Right lobe of liver (tissue), 6 donors: Measurements from ENCODE around the gene HIPK1. TPM values are rescaled to one million over a fixed set of nuclear protein-coding genes. Genes with fewer than 3 reads are reported as not detected.

ENCODE experiments used
- ATAC-seq, 4 donors: fragments of 200-7000 bp; cut with Tn5 transposase; one replicate each; pipeline ENCODE4 v1.9.1; 2020; ENCODE audit warnings: mild to moderate bottlenecking in 4 of 4, moderate library complexity in 4 of 4
- DNase-seq, 3 donors: peaks; one replicate each; pipeline ENCODE4 v3.0.0-alpha.2; 2020
- H3K27ac ChIP-seq, 3 donors: fragments of 200-600 bp; one replicate each; pipeline ENCODE4 v1.8.0; 2022
- H3K27me3 ChIP-seq, 2 donors: fragments of 200-600 bp; one replicate each; pipeline ENCODE4 v1.8.0; 2022
- H3K36me3 ChIP-seq, 4 donors: fragments of 200-600 bp; sonication (generic) in 1 of 4; one replicate each; pipeline versions ENCODE4 v1.5.1 to v1.8.0; 2017 to 2022; ENCODE audit warnings: control low read depth in 1 of 4
- H3K4me1 ChIP-seq, 4 donors: fragments of 200-600 bp; sonication (generic) in 1 of 4; one replicate each; pipeline versions ENCODE4 v1.5.1 to v1.8.0; 2017 to 2022; ENCODE audit warnings: control low read depth in 1 of 4
- H3K4me3 ChIP-seq, 3 donors: fragments of 200-600 bp; one replicate each; pipeline ENCODE4 v1.8.0; 2022
- H3K9me3 ChIP-seq, 4 donors: fragments of 200-600 bp; sonication (generic) in 1 of 4; one replicate each; pipeline versions ENCODE4 v1.5.1 to v1.8.0; 2017 to 2022; ENCODE audit warnings: control low read depth in 1 of 4
- POLR2A ChIP-seq: fragments of 450-650 bp; IDR thresholded peaks from one replicate; pipeline ENCODE4 v1.6.1; 2017; ENCODE audit warnings: antibody characterized with exemption, mild to moderate bottlenecking
- whole genome bisulfite sequencing: methylation state at CpG from one replicate; pipeline ENCODE4 v1.1.6; 2018; ENCODE audit warnings: low coverage, low lambda C conversion rate; ENCODE audit not compliant: insufficient coverage; ENCODE audit errors: missing lambda C conversion rate; 5-methylcytosine and 5-hydroxymethylcytosine counted together
- intact Hi-C, 2 donors: fragments of 100-400 bp; cut with DNase I; formaldehyde crosslinking; loops; one replicate each; pipeline versions ENCODE4 v1.11.2 to v1.14.1; 2022
- total RNA-seq, 6 experiments: library from RNA; depleted of rRNA in 2 of 6; stranded (reverse); fragments of >200 nt in 2 of 6; fragmentation: NEBNext Ultra II Directional in 3 of 6; extraction: Animal tissue kit (Norgen Biotek cat#: 25700) in 3 of 6; gene quantifications; one replicate each; pipeline versions ENCODE4 v1.1.0 to v1.2.4, GENCODE V29; 2016 to 2023
- TF ChIP-seq, protein P1 (sequence below), 4 donors: fragments of 200-600 bp in 3 of 4; fragments of 450-650 bp in 1 of 4; IDR thresholded peaks; one replicate each; pipeline versions ENCODE4 v1.5.1 to v1.8.0; 2016 to 2022; ENCODE audit warnings: antibody characterized with exemption in 4 of 4, mild to moderate bottlenecking in 2 of 4
- donor health status: DM: no; HTN: yes; CAD: no.
- donor health status: DM: no; HTN: no; CAD: no.
- donor health status: DM: no; HTN: no; CAD: no.
- donor health status: DM: no; HTN: yes; CAD: no.
- donor health status: DM: no; HTN: yes; CAD: no.

The HIPK1 gene
- total RNA-seq, 6 experiments from 2014 or later, result 19.0 to 29.6 (median 23.5) TPM

DNA sequence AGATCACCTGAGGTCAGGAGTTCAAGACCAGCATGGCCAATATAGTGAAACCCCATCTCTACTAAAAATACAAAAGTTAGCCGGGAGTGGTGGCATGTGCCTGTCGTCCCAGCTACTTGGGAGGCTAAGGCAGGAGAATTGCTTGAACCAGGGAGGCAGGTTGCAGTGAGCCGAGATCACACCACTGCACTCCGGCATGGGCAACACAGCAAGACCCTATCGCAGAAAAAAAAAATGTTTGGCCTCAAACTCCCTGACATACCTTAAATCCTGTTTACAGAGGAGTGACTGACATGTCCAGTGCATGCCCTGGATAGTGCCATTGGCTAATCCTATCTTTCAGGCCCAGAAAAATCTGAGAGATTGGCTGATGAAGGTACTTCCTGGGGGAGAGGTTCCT lies 12.2 kb upstream of the HIPK1 start:
- Histone ChIP-seq H3K9me3 (no peaks in the 10 kb centered on the region), H3K27ac (no peak overlapping the region), H3K4me1 (no peaks in the 10 kb centered on the region), H3K4me3 (no peak overlapping the region), H3K27me3 (no peaks in the 10 kb centered on the region), H3K36me3 (no peaks in the 10 kb centered on the region)
- 80% methylated on average over 1 of the region's 5 CpGs for WGBS
- intact Hi-C loops, result no loop called here
- ATAC-seq, result no peak
- TF ChIP-seq, protein P1, sequence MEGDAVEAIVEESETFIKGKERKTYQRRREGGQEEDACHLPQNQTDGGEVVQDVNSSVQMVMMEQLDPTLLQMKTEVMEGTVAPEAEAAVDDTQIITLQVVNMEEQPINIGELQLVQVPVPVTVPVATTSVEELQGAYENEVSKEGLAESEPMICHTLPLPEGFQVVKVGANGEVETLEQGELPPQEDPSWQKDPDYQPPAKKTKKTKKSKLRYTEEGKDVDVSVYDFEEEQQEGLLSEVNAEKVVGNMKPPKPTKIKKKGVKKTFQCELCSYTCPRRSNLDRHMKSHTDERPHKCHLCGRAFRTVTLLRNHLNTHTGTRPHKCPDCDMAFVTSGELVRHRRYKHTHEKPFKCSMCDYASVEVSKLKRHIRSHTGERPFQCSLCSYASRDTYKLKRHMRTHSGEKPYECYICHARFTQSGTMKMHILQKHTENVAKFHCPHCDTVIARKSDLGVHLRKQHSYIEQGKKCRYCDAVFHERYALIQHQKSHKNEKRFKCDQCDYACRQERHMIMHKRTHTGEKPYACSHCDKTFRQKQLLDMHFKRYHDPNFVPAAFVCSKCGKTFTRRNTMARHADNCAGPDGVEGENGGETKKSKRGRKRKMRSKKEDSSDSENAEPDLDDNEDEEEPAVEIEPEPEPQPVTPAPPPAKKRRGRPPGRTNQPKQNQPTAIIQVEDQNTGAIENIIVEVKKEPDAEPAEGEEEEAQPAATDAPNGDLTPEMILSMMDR (IDR thresholded peaks at IDR 0.05), result no peak
- no peak for TF ChIP-seq POLR2A
- no peak for DNase-seq

DNA sequence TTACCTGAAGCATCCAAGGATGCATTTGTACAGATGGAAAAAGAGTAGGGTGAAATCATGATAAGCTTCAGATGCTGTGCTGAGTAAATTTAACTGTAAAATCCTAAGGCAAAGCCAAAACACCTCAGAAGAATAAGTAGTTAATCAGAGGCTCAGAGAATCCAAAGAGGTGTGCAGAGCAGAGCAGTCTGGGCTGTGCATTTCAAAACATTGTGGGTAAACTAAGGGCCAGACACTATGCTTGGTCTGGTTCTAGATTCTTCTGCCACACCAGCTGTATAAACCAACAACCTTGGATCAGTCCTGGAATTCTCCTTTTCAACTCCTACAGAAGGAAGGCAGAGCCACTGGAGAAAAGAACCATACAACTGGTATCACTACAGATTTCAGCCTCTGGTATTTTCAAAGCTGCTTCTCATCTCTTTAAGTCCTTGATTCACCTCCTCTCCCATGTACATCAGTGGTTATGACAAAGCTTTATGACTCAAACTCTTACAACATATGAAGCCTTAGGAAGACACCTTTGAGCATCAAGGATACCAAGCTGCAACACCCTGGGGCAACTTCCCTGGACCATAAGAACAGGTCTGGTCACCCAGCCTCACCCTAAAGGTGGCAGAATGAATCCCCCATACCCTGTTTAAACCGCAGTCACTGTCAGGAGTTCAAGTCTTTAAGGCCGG lies 11.6 kb upstream of the HIPK1 start:
- H3K4me1 ChIP-seq, result no peaks in the 10 kb centered on the region
- H3K27me3 ChIP-seq, result no peaks in the 10 kb centered on the region
- intact Hi-C loops, result no loop called here
- TF ChIP-seq, protein P1 (IDR thresholded peaks at IDR 0.05), result no peak
- no peak for TF ChIP-seq POLR2A
- ATAC-seq (no peak), DNase-seq (no peak)
- H3K9me3 ChIP-seq, result no peaks in the 10 kb centered on the region
- WGBS, result 95% methylated on average over 2 of the region's 2 CpGs
- no peak overlapping the region for H3K4me3 ChIP-seq
- H3K27ac ChIP-seq, result no peak overlapping the region
- no peaks in the 10 kb centered on the region for H3K36me3 ChIP-seq

DNA sequence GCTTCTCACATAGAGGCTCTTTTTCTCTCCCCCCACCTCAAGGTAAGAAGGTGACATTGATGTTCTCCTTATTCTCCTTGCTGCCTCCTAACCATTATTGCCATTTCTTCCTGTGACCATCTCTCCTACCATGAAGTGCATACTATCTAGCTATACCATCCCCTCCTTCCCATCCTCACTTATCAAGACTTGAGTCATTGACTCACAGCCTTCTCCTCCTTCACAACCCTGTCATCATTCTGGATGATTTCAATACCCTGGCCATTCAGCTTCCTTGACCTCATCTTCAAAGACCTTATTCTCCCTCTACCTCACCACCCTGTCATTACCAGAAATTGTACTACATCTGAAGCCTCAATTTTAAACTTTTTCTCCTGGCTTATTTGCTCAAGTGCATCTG lies 10.9 kb upstream of the HIPK1 start:
- Histone ChIP-seq H3K27me3 (no peaks in the 10 kb centered on the region), H3K4me3 (no peak overlapping the region), H3K9me3 (no peaks in the 10 kb centered on the region), H3K27ac (no peak overlapping the region), H3K36me3 (no peaks in the 10 kb centered on the region), H3K4me1 (no peaks in the 10 kb centered on the region)
- intact Hi-C loops, result no loop called here
- ATAC-seq, result no peak
- TF ChIP-seq POLR2A, result no peak
- TF ChIP-seq, protein P1 (IDR thresholded peaks at IDR 0.05), result no peak
- DNase-seq, result no peak

DNA sequence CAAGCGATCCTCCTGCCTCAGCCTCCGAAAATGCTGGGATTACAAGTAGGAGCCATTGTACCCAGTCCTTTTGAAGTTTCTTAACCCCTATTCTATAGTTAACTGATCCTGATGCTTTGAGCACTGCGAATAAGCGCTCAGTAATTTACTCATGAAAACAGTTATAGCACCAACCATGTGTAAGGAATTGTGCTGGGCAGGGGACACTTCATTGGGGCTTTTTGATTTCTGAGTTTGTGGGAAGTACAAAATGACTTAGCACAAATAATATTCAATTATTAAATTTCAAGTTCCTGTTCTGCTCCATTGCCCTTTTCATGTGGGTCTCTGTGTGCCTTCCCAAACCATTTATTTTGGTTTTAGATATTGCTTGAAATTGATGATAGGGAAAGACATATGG lies 6.2 kb upstream of the HIPK1 start:
- no peaks in the 10 kb centered on the region for H3K36me3 ChIP-seq
- DNase-seq, result no peak
- no peaks in the 10 kb centered on the region for H3K27me3 ChIP-seq
- TF ChIP-seq POLR2A, result no peak
- TF ChIP-seq, protein P1 (IDR thresholded peaks at IDR 0.05), result no peak
- WGBS, result 97% methylated on average over 4 of the region's 4 CpGs
- H3K27ac ChIP-seq, result no peak overlapping the region
- H3K4me3 ChIP-seq, result no peak overlapping the region
- no peaks in the 10 kb centered on the region for H3K9me3 ChIP-seq
- intact Hi-C loops, result no loop called here
- no peak for ATAC-seq
- H3K4me1 ChIP-seq, result peaks cover 0 to 4% (median under 1%) of the 10 kb centered on the region in 4 donors

DNA sequence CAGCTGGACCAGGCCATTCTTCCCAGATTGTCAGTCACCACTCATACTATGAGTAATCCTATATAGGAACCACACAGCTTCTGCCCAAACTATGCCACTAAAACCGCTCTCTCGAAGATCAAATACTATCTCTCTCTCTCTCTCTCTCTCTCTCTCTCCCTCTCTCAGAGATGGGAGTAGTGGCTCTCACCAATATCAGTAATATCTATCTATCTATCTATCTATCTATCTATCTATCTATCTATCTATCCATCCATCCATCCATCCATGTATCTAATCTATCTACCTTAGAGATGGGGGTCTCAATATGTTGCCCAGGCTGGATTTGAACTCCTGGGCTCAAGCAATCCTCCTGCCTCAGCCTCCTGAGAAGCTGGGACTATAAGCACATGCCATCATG lies 4.7 kb upstream of the HIPK1 start:
- H3K9me3 ChIP-seq, result no peaks in the 10 kb centered on the region
- TF ChIP-seq, protein P1 (IDR thresholded peaks at IDR 0.05), result no peak
- TF ChIP-seq POLR2A, result no peak
- H3K36me3 ChIP-seq, result no peaks in the 10 kb centered on the region
- H3K4me3 ChIP-seq, result no peak overlapping the region
- DNase-seq, result no peak
- no peaks in the 10 kb centered on the region for H3K27me3 ChIP-seq
- intact Hi-C loops, result no loop called here
- no peak overlapping the region for H3K27ac ChIP-seq
- 90% methylated on average over 2 of the region's 2 CpGs for whole genome bisulfite sequencing
- peaks cover 0 to 7% (median 3%) of the 10 kb centered on the region in 4 donors for H3K4me1 ChIP-seq
- no peak for ATAC-seq
